ENCODE data around the gene TMEM43.

GRCh38 chr3:14188041-14188754, 63.3 kb downstream of the TMEM43 start:
- TF ChIP-seq CTCF (IDR thresholded peaks at IDR 0.05) (no peak), POLR2A (IDR thresholded peaks at IDR 0.05) (no peak)
